Loucy (cell line): Measurements from ENCODE around the gene ARHGEF16.

Experiments
- H2AFZ ChIP-seq: fragments of 200-600 bp; sonication (generic); 2 replicates; pipeline ENCODE4 v1.6.0; 2016; ENCODE audit warnings: antibody characterized with exemption, mild to moderate bottlenecking, low read length, moderate library complexity
- H3F3A ChIP-seq: fragments of 200-600 bp; 2 replicates; pipeline ENCODE4 v1.6.0; 2016; ENCODE audit warnings: antibody characterized with exemption, low read depth, mild to moderate bottlenecking
- H3K27me3 ChIP-seq: fragments of 200-600 bp; sonication (generic); 2 replicates; pipeline ENCODE4 v1.6.1; 2014; ENCODE audit warnings: low read length, mild to moderate bottlenecking; ENCODE audit not compliant: insufficient read depth, poor library complexity, severe bottlenecking
- H3K36me3 ChIP-seq: fragments of 200-600 bp; sonication (generic); 2 replicates; pipeline ENCODE4 v1.6.1; 2016; ENCODE audit warnings: low read length; ENCODE audit not compliant: insufficient read depth
- H3K4me1 ChIP-seq: fragments of 200-600 bp; sonication (generic); 2 replicates; pipeline ENCODE4 v1.5.1; 2014; ENCODE audit warnings: low read length, mild to moderate bottlenecking; ENCODE audit not compliant: insufficient read depth, poor library complexity, severe bottlenecking
- H3K4me2 ChIP-seq: fragments of 200-600 bp; sonication (generic); 2 replicates; pipeline ENCODE4 v1.6.0; 2014; ENCODE audit warnings: antibody characterized with exemption, low read length, low read depth, mild to moderate bottlenecking; ENCODE audit not compliant: poor library complexity, severe bottlenecking
- H3K4me3 ChIP-seq: fragments of 200-600 bp; sonication (generic); 2 replicates; pipeline ENCODE4 v1.5.1; 2014; ENCODE audit warnings: low read length, mild to moderate bottlenecking, mixed read lengths; ENCODE audit not compliant: poor library complexity, severe bottlenecking
- H3K79me2 ChIP-seq: fragments of 200-600 bp; sonication (generic); 2 replicates; pipeline ENCODE4 v1.6.1; 2014; ENCODE audit warnings: low read length; ENCODE audit not compliant: insufficient read depth
- H3K9ac ChIP-seq: fragments of 200-600 bp; sonication (generic); 2 replicates; pipeline ENCODE4 v1.6.0; 2014; ENCODE audit warnings: mild to moderate bottlenecking, low read depth, low read length, moderate library complexity; ENCODE audit not compliant: poor library complexity, severe bottlenecking
- H3K9me2 ChIP-seq: fragments of 200-600 bp; sonication (generic); replicated peaks from 2 replicates; pipeline ENCODE4 v1.6.1; 2016; ENCODE audit warnings: low read depth, low read length, mixed read lengths
- H3K9me3 ChIP-seq: fragments of 200-600 bp; sonication (generic); 2 replicates; pipeline ENCODE4 v1.6.1; 2014; ENCODE audit warnings: mild to moderate bottlenecking, antibody characterized with exemption, low read length, low read depth; ENCODE audit not compliant: insufficient read depth
- H4K20me1 ChIP-seq: fragments of 200-600 bp; sonication (generic); 2 replicates; pipeline ENCODE4 v1.6.0; 2014; ENCODE audit warnings: antibody characterized with exemption, low read length, mild to moderate bottlenecking; ENCODE audit not compliant: insufficient read depth, poor library complexity, severe bottlenecking
- EZH2phosphoT487 ChIP-seq: fragments of 200-600 bp; IDR thresholded peaks from 2 replicates; pipeline ENCODE4 v1.6.1; 2018; ENCODE audit warnings: antibody characterized with exemption, mild to moderate bottlenecking, moderate library complexity, borderline replicate concordance
- TF ChIP-seq, protein P1 (sequence below): fragments of 200-600 bp; sonication (generic); conservative IDR thresholded peaks from 2 replicates; pipeline ENCODE4 v1.5.1; 2014; ENCODE audit warnings: mild to moderate bottlenecking, antibody characterized with exemption, low read length

The ARHGEF16 gene

DNA sequence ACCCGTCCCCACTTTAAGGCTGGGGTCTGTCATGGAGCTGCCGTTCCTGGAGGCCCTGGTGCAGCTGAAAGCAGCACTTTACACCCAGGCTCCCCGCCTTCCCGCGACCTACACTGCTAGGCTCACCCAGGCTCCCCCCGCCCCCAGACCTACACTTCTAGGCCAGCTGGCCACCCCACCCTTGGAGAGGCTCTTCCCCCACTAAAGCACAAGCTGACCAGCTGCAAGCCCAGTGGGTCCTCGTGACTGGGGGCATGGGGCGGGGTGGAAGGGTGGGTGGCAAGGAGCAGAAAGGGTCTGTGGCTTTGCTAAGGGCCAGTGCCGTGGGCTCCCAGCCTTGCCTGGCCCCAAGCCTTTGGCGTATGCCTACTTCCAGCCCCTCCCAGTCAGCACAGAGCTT is 9.7 kb upstream of the ARHGEF16 start:
- no peak overlapping the region for H3K9ac ChIP-seq
- no peak overlapping the region for H3K4me3 ChIP-seq
- no peak for TF ChIP-seq EZH2phosphoT487
- TF ChIP-seq, protein P1, sequence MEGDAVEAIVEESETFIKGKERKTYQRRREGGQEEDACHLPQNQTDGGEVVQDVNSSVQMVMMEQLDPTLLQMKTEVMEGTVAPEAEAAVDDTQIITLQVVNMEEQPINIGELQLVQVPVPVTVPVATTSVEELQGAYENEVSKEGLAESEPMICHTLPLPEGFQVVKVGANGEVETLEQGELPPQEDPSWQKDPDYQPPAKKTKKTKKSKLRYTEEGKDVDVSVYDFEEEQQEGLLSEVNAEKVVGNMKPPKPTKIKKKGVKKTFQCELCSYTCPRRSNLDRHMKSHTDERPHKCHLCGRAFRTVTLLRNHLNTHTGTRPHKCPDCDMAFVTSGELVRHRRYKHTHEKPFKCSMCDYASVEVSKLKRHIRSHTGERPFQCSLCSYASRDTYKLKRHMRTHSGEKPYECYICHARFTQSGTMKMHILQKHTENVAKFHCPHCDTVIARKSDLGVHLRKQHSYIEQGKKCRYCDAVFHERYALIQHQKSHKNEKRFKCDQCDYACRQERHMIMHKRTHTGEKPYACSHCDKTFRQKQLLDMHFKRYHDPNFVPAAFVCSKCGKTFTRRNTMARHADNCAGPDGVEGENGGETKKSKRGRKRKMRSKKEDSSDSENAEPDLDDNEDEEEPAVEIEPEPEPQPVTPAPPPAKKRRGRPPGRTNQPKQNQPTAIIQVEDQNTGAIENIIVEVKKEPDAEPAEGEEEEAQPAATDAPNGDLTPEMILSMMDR, result no peak

DNA sequence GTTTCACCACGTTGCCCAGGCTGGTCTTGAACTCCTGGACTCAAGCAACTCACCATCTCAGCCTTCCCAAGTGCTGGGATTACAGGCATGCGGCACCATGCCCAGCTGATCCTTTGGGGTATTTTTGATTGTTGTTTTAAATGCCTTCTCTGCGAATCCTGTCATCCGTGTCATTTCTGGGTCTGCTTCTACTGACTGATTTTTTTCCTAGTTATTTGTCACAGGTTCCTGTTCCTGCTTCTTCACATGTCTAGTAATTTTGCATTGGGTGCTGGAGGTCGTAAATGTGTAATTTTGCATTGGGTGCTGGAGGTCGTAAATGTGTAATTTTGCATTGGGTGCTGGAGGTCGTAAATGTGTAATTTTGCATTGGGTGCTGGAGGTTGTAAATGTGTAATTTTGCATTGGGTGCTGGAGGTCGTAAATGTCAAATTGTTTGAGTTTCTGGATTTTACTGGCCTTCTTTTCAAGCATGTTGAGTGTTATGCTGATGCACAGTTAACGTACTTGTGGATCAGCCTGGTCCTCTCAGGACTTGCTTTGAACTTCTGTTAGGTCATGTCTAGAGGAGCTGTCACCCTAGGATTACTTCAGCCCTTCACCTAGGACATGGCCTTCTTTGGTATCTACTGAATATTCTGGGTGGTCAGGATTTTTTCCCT is 4.1 kb upstream of the ARHGEF16 start:
- Histone ChIP-seq H3K4me1 (peaks cover 14% of the 10 kb centered on the region), H3K9ac (no peak overlapping the region), H3F3A (no peaks in the 10 kb centered on the region), H2AFZ (no peak overlapping the region), H3K9me2 (no peaks in the 10 kb centered on the region), H3K4me2 (no peak overlapping the region), H3K79me2 (no peaks in the 10 kb centered on the region), H3K4me3 (no peak overlapping the region), H3K27me3 (no peaks in the 10 kb centered on the region), H4K20me1 (no peaks in the 10 kb centered on the region), H3K9me3 (no peaks in the 10 kb centered on the region), H3K36me3 (no peaks in the 10 kb centered on the region)
- TF ChIP-seq, protein P1, result no peak
- no peak for TF ChIP-seq EZH2phosphoT487

More for the DNA sequence above, 9.7 kb upstream of the ARHGEF16 start:
- Histone ChIP-seq H3K4me2 (no peak overlapping the region), H4K20me1 (no peaks in the 10 kb centered on the region), H3K36me3 (no peaks in the 10 kb centered on the region), H3K4me1 (no peaks in the 10 kb centered on the region), H3F3A (no peaks in the 10 kb centered on the region), H3K27me3 (no peaks in the 10 kb centered on the region), H2AFZ (no peak overlapping the region), H3K9me3 (no peaks in the 10 kb centered on the region), H3K9me2 (no peaks in the 10 kb centered on the region), H3K79me2 (no peaks in the 10 kb centered on the region)

DNA sequence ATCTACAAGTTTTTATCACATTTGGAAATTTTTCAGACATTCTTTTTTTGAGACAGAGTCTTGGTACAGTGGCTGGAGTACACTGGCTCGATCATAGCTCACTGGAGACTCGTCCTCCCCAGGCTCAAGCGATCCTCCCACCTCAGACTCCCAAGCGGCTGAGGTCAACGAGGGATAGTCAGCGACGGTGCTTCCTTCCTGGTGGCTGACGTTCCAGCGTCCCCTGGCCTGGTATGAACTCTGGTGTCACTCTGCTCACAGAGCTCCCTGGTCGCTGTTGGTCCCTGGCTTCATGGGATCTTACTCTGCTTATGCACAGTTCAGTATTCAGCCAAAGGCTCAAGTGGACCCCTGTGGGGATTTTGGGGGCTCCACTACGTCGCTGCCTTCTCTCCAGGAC is 3.5 kb upstream of the ARHGEF16 start:
- Histone ChIP-seq H2AFZ (no peak overlapping the region), H3F3A (no peaks in the 10 kb centered on the region), H3K9ac (no peak overlapping the region), H3K9me3 (no peaks in the 10 kb centered on the region), H3K27me3 (no peaks in the 10 kb centered on the region), H3K4me2 (no peak overlapping the region), H3K4me1 (peaks cover 14% of the 10 kb centered on the region), H4K20me1 (no peaks in the 10 kb centered on the region), H3K4me3 (no peak overlapping the region), H3K9me2 (no peaks in the 10 kb centered on the region), H3K79me2 (no peaks in the 10 kb centered on the region), H3K36me3 (no peaks in the 10 kb centered on the region)
- TF ChIP-seq, protein P1, result no peak
- TF ChIP-seq EZH2phosphoT487, result no peak
